Panc1 (cell line): Measurements from ENCODE around the gene ATG4D. TPM values are rescaled to one million over a fixed set of nuclear protein-coding genes. Genes with fewer than 3 reads are reported as not detected.

Source experiments
- ATAC-seq: fragments of 200-7000 bp; cut with Tn5 transposase; 2 replicates; pipeline ENCODE4 v1.9.1; 2020; ENCODE audit warnings: mild to moderate bottlenecking, moderate library complexity
- BruUV-seq: library from RNA; stranded (reverse); fragments of 400-500 nt; replicated peaks from 2 replicates; lab custom pipeline; 2021; lab: Mats Ljungman, UMichigan
- CTCF ChIA-PET: fragments of 300-600 bp; sonication (Branson Sonifier 250); formaldehyde crosslinking; loops from one replicate; lab custom pipeline; 2022; ENCODE audit warnings: antibody characterized with exemption; lab: Charles Lee
- POLR2A ChIA-PET: fragments of 300-600 bp; sonication (Branson Sonifier 250); formaldehyde crosslinking; loops from one replicate; lab custom pipeline; 2022; ENCODE audit warnings: antibody characterized with exemption; lab: Charles Lee
- DNase-seq: peaks from one replicate; pipeline ENCODE4 v3.0.0-alpha.2; 2010; ENCODE audit warnings: low read depth, low spot score
- H3K27ac ChIP-seq: 2 replicates; pipeline ENCODE4 v1.5.1; 2011; ENCODE audit warnings: mild to moderate bottlenecking, low read length, inconsistent platforms
- H3K27me3 ChIP-seq: fragments of 200-500 bp; sonication (Bioruptor generic); 2 replicates; pipeline ENCODE4 v1.6.0; 2014; ENCODE audit warnings: low read length, inconsistent platforms; ENCODE audit not compliant: control insufficient read depth, insufficient read depth
- H3K36me3 ChIP-seq: fragments of 200-500 bp; sonication (Bioruptor generic); 2 replicates; pipeline ENCODE4 v1.5.1; 2014; ENCODE audit warnings: inconsistent platforms, mild to moderate bottlenecking, low read length, moderate library complexity; ENCODE audit not compliant: control insufficient read depth, insufficient read depth
- H3K4me1 ChIP-seq: 2 replicates; pipeline ENCODE4 v1.5.1; 2011; ENCODE audit warnings: inconsistent platforms, mild to moderate bottlenecking, low read length, moderate library complexity; ENCODE audit not compliant: control insufficient read depth, insufficient read depth
- H3K4me3 ChIP-seq, 2 experiments: 2 replicates each; pipeline ENCODE4 v1.5.1; 2011 to 2012; ENCODE audit warnings: low read depth in 2 of 2, low read length in 2 of 2, mild to moderate bottlenecking in 2 of 2, inconsistent platforms in 1 of 2, moderate library complexity in 1 of 2
- H3K9me3 ChIP-seq: fragments of 200-500 bp; sonication (Bioruptor generic); 2 replicates; pipeline ENCODE4 v1.5.1; 2014; ENCODE audit warnings: low read depth, mild to moderate bottlenecking, inconsistent platforms, low read length, moderate library complexity; ENCODE audit not compliant: control insufficient read depth, insufficient read depth
- POLR2AphosphoS5 ChIP-seq: IDR thresholded peaks from 2 replicates; pipeline ENCODE4 v1.6.1; 2012; ENCODE audit warnings: mild to moderate bottlenecking, low read depth, low read length, moderate library complexity
- SIN3A ChIP-seq: IDR thresholded peaks from 2 replicates; pipeline ENCODE4 v1.6.1; 2012; ENCODE audit warnings: low read depth, mild to moderate bottlenecking, low read length, moderate library complexity, borderline replicate concordance; ENCODE audit not compliant: insufficient read depth
- TCF7L2 ChIP-seq: IDR thresholded peaks from 2 replicates; pipeline ENCODE4 v1.6.1; 2011; ENCODE audit warnings: mild to moderate bottlenecking, low read depth, low read length, inconsistent platforms
- in situ Hi-C: cut with HindIII; loops from 2 replicates; pipeline ENCODE4 v1.10.0; 2016; ENCODE audit warnings: low sequenced_read_pairs, low pct_unique_long_range_greater_than_20kb
- intact Hi-C: fragments of 100-400 bp; cut with micrococcal nuclease; formaldehyde crosslinking; loops from one replicate; pipeline ENCODE4 v1.10.0; 2022; ENCODE audit not compliant: unreplicated experiment
- total RNA-seq: library from RNA; stranded (reverse); gene quantifications from one replicate; pipeline ENCODE4 v1.2.1, GENCODE V29; 2021; ENCODE audit not compliant: unreplicated experiment
- TF ChIP-seq, protein P1 (sequence below), 2 experiments: IDR thresholded peaks; 2 replicates each; pipeline ENCODE4 v1.6.1; 2011 to 2012; ENCODE audit warnings: low read depth in 2 of 2, control low read depth in 1 of 2, low read length in 1 of 2, mild to moderate bottlenecking in 1 of 2, moderate library complexity in 1 of 2; ENCODE audit not compliant: insufficient read depth in 1 of 2
- TF ChIP-seq, protein P2 (sequence below): fragments of 450-650 bp; IDR thresholded peaks from 2 replicates; pipeline ENCODE4 v1.5.1; 2017; ENCODE audit warnings: mild to moderate bottlenecking

Gene ATG4D
- total RNA-seq, 1 experiment from 2014 or later, result 28.0 TPM

DNA sequence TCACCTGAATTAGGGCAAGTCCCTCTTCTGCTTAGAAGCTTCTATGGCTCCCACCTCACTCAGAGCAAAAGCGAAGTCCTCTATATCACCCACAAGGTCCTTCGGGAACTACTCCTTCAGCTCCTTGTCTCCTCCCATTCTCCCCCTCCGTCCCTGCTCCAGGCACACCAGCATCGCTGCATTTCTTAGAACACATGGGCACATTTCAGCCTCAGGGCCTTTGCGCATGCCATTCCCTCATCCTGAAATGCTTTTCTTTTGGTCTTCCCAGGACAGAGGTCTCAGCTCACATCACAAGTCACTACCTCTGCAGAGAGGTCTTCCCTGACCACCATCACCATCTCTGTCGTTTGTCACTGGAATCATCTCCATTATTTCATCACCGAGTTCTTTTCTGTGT lies 30.5 kb upstream of the ATG4D start:
- ChIA-PET CTCF (no interaction called here), POLR2A (interaction anchor here (0.7 kb wide), 1 partner anchor 837 kb away, joined by 3 read pairs; no protein-coding TSS in a partner anchor)
- H3K36me3 ChIP-seq, result no peaks in the 10 kb centered on the region; the same call in 1 of the 2 replicates
- H3K4me1 ChIP-seq, result peaks cover 6% of the 10 kb centered on the region; the same call in 1 of the 2 replicates
- no peaks in the 10 kb centered on the region for H3K27me3 ChIP-seq
- no peaks in the 10 kb centered on the region for H3K9me3 ChIP-seq
- no peak for DNase-seq
- ATAC-seq, result no peak
- in situ Hi-C loops, result no loop called here
- TF ChIP-seq, protein P1, sequence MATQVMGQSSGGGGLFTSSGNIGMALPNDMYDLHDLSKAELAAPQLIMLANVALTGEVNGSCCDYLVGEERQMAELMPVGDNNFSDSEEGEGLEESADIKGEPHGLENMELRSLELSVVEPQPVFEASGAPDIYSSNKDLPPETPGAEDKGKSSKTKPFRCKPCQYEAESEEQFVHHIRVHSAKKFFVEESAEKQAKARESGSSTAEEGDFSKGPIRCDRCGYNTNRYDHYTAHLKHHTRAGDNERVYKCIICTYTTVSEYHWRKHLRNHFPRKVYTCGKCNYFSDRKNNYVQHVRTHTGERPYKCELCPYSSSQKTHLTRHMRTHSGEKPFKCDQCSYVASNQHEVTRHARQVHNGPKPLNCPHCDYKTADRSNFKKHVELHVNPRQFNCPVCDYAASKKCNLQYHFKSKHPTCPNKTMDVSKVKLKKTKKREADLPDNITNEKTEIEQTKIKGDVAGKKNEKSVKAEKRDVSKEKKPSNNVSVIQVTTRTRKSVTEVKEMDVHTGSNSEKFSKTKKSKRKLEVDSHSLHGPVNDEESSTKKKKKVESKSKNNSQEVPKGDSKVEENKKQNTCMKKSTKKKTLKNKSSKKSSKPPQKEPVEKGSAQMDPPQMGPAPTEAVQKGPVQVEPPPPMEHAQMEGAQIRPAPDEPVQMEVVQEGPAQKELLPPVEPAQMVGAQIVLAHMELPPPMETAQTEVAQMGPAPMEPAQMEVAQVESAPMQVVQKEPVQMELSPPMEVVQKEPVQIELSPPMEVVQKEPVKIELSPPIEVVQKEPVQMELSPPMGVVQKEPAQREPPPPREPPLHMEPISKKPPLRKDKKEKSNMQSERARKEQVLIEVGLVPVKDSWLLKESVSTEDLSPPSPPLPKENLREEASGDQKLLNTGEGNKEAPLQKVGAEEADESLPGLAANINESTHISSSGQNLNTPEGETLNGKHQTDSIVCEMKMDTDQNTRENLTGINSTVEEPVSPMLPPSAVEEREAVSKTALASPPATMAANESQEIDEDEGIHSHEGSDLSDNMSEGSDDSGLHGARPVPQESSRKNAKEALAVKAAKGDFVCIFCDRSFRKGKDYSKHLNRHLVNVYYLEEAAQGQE (IDR thresholded peaks at IDR 0.05; ENCODE audit: insufficient read depth in 1 of 2, low read depth in 2 of 2, low read length in 1 of 2), result no peak
- TF ChIP-seq TCF7L2 (no peak), POLR2AphosphoS5 (no peak), SIN3A (no peak)
- TF ChIP-seq, protein P2, sequence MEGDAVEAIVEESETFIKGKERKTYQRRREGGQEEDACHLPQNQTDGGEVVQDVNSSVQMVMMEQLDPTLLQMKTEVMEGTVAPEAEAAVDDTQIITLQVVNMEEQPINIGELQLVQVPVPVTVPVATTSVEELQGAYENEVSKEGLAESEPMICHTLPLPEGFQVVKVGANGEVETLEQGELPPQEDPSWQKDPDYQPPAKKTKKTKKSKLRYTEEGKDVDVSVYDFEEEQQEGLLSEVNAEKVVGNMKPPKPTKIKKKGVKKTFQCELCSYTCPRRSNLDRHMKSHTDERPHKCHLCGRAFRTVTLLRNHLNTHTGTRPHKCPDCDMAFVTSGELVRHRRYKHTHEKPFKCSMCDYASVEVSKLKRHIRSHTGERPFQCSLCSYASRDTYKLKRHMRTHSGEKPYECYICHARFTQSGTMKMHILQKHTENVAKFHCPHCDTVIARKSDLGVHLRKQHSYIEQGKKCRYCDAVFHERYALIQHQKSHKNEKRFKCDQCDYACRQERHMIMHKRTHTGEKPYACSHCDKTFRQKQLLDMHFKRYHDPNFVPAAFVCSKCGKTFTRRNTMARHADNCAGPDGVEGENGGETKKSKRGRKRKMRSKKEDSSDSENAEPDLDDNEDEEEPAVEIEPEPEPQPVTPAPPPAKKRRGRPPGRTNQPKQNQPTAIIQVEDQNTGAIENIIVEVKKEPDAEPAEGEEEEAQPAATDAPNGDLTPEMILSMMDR, result no peak
- intact Hi-C loops, result no loop called here
- BruUV-seq, result no TSS peak
- H3K4me3 ChIP-seq, result no peak overlapping the region
- no peak overlapping the region for H3K27ac ChIP-seq

DNA sequence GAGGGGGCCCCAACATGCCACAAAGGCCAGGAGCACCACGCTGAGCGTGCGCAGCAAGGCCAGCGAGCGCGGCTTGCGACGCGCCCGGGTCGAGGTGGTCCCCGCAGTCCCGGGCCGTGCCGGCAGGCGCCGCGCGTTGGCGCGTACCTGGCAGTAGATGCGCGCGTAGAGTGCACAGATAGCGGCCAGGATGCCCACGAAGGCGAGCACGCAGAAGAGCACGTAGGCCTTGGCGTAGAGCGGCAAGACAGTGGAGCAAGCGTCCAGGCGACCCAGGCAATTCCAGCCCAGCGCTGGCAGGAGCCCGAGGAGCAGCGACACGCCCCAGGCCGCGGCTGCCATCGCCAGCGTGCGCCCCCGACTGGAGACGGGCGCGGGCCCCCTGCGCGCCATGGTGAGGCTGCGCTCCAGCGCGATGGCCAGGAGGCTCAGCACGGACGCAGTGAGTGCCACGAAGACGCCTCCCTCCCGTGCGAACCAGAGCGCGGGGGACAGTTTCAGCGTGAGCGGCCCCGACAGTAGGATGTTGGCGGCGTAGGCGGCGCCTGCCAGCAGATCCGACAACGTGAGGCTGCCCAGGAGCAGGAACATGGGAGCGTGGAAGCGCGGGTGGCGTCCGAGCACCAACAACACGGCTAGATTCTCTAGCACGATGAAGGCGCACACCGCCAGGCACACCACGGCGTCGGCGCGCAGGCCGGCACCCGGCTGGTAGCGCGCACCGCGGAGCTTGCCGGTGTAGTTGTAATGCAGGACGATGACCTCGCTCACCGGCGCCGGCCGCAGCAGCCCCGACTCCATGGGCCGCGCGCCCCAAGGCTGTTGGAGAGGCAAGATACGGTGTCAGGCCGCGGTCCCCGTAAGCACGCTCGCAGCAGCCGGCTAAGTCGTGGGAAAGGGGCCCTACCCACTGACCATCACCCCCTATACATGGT lies 29.2 kb upstream of the ATG4D start:
- no peaks in the 10 kb centered on the region for H3K9me3 ChIP-seq
- ATAC-seq, result no peak
- intact Hi-C loops (no loop called here), in situ Hi-C loops (no loop called here)
- H3K36me3 ChIP-seq, result no peaks in the 10 kb centered on the region; the same call in 1 of the 2 replicates
- POLR2A ChIA-PET, result no interaction called here
- H3K4me3 ChIP-seq, result no peak overlapping the region
- CTCF ChIA-PET, result no interaction called here
- BruUV-seq, result no TSS peak
- H3K27me3 ChIP-seq, result no peaks in the 10 kb centered on the region
- DNase-seq, result no peak
- peaks cover 13% of the 10 kb centered on the region for H3K4me1 ChIP-seq
- H3K27ac ChIP-seq, result no peak overlapping the region
- TF ChIP-seq SIN3A (no peak), TCF7L2 (no peak), POLR2AphosphoS5 (no peak)
- TF ChIP-seq, protein P1 (IDR thresholded peaks at IDR 0.05; ENCODE audit: insufficient read depth in 1 of 2, low read depth in 2 of 2, low read length in 1 of 2), result no peak
- TF ChIP-seq, protein P2, result no peak
